Measurements from ENCODE around the gene SEC24C.
"Not testable (repeated sequence)": the region's sequence is repeated elsewhere in the genome, so short reads cannot be mapped to it uniquely, and the experiment has no call there.

SEC24C gene

GRCh38 chr10:73743905-73744663, at the start of gene SEC24C:
TSS of gene SEC24C (plus strand) at chr10:73744372. CDS start at chr10:73746833, 2,461 bp downstream.
- DNase-seq (ENCODE audit: low read depth) = peak; percentile 78

GRCh38 chr10:73695302-73695701, 48.9 kb upstream of the SEC24C start:
- DNase-seq (ENCODE audit: low read depth) = not testable (repeated sequence)

- DNase-seq (ENCODE audit: low read depth) = not testable (repeated sequence)
Measured at GRCh38 chr10:73697675-73698159, 46.5 kb upstream of the SEC24C start, which contains the start of gene AGAP5. TSS of gene AGAP5 (minus strand) at chr10:73698109. CDS start at chr10:73697755, 354 bp downstream.

- DNase-seq (ENCODE audit: low read depth) = not testable (repeated sequence)
Measured at GRCh38 chr10:73698819-73699218, 45.4 kb upstream of the SEC24C start.

GRCh38 chr10:73703924-73704323, 40.2 kb upstream of the SEC24C start:
- not testable (repeated sequence) for DNase-seq (ENCODE audit: low read depth)

GRCh38 chr10:73705506-73706072, 38.6 kb upstream of the SEC24C start:
- DNase-seq (ENCODE audit: low read depth) = not testable (repeated sequence)

GRCh38 chr10:73706488-73706887, 37.7 kb upstream of the SEC24C start:
- not testable (repeated sequence) for DNase-seq (ENCODE audit: low read depth)

- not testable (repeated sequence) for DNase-seq (ENCODE audit: low read depth)
Measured at GRCh38 chr10:73707628-73708027, 36.5 kb upstream of the SEC24C start.

GRCh38 chr10:73708122-73708521, 36.0 kb upstream of the SEC24C start:
- not testable (repeated sequence) for DNase-seq (ENCODE audit: low read depth)

- not testable (repeated sequence) for DNase-seq (ENCODE audit: low read depth)
Measured at GRCh38 chr10:73711683-73712082, 32.5 kb upstream of the SEC24C start.

GRCh38 chr10:73713912-73714311, 30.3 kb upstream of the SEC24C start:
- not testable (repeated sequence) for DNase-seq (ENCODE audit: low read depth)

GRCh38 chr10:73714483-73714882, 29.7 kb upstream of the SEC24C start:
- DNase-seq (ENCODE audit: low read depth) = not testable (repeated sequence)

- DNase-seq (ENCODE audit: low read depth) = not testable (repeated sequence)
Measured at GRCh38 chr10:73715179-73716156, 28.7 kb upstream of the SEC24C start.

GRCh38 chr10:73716251-73716650, 27.9 kb upstream of the SEC24C start:
- DNase-seq (ENCODE audit: low read depth) = no peak

GRCh38 chr10:73717556-73717955, 26.6 kb upstream of the SEC24C start:
- no peak for DNase-seq (ENCODE audit: low read depth)

- not testable (repeated sequence) for DNase-seq (ENCODE audit: low read depth)
Measured at GRCh38 chr10:73720561-73720960, 23.6 kb upstream of the SEC24C start.

GRCh38 chr10:73723516-73723915, 20.7 kb upstream of the SEC24C start:
- no peak for DNase-seq (ENCODE audit: low read depth)

- DNase-seq (ENCODE audit: low read depth) = not testable (repeated sequence)
Measured at GRCh38 chr10:73729781-73730152, 14.4 kb upstream of the SEC24C start.

- DNase-seq (ENCODE audit: low read depth) = no peak
Measured at GRCh38 chr10:73730153-73730906, 13.8 kb upstream of the SEC24C start.

- DNase-seq (ENCODE audit: low read depth) = no peak
Measured at GRCh38 chr10:73731588-73732375, 12.4 kb upstream of the SEC24C start.

Data from non-pigmented ciliary epithelial cell (primary cell).